ENCODE data around the gene NPW.

Gene NPW

DNA sequence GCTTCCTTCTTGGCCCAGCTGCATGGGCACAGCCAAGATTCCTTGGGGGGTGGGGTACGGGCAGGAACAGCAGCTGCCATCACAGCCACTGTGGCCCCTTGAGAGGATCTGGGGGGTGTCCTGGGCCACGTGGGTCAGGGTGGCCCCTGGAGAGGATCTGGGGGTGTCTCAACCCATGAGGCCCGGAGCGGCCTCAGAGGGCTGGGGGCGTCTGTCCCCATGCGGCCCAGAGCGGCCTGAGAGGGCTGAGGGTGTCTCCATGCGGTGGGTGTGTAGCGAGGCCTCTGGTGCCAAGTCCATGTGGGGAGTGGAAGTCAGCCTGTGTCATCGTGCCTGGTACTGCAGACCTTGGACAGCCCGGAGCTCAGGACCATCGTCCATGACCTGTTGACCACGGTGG lies 41.9 kb downstream of the NPW start:
- H3K4me3 ChIP-seq (ENCODE audit: low read depth, low read length): no peak overlapping the region
- DNase-seq (ENCODE audit: low read depth): no peak
- TF ChIP-seq, protein P1, sequence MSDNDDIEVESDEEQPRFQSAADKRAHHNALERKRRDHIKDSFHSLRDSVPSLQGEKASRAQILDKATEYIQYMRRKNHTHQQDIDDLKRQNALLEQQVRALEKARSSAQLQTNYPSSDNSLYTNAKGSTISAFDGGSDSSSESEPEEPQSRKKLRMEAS (IDR thresholded peaks at IDR 0.05; ENCODE audit: low read depth, low read length): no peak
- TF ChIP-seq POLR2A (IDR thresholded peaks at IDR 0.05; ENCODE audit: extremely low read depth, insufficient read length) (no peak), MYC (IDR thresholded peaks at IDR 0.05; ENCODE audit: low read depth, low read length) (no peak)
- TF ChIP-seq, protein P2, sequence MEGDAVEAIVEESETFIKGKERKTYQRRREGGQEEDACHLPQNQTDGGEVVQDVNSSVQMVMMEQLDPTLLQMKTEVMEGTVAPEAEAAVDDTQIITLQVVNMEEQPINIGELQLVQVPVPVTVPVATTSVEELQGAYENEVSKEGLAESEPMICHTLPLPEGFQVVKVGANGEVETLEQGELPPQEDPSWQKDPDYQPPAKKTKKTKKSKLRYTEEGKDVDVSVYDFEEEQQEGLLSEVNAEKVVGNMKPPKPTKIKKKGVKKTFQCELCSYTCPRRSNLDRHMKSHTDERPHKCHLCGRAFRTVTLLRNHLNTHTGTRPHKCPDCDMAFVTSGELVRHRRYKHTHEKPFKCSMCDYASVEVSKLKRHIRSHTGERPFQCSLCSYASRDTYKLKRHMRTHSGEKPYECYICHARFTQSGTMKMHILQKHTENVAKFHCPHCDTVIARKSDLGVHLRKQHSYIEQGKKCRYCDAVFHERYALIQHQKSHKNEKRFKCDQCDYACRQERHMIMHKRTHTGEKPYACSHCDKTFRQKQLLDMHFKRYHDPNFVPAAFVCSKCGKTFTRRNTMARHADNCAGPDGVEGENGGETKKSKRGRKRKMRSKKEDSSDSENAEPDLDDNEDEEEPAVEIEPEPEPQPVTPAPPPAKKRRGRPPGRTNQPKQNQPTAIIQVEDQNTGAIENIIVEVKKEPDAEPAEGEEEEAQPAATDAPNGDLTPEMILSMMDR (IDR thresholded peaks at IDR 0.05; ENCODE audit: low read depth, low read length): no peak

DNA sequence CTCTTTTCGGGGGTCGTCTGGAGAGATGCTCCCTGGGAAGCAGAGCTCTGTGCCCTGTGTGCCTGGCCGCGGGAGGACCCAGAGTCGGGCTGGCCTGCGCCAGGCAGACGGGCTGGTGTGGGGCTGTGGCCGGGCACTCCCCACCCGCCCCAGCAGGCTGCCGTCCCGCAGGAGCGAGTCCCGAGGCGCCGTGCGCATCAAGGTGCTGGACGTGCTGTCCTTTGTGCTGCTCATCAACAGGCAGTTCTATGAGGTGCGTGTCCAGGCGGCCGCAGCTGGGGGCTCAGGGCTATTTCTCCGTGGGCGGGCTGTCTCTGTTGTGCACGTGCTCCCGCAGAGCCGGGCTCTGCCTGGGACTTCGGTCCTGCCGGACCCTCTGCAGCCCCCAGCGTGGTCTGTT lies 43.2 kb downstream of the NPW start:
- no peak for DNase-seq (ENCODE audit: low read depth)
- H3K4me3 ChIP-seq (ENCODE audit: low read depth, low read length): no peak overlapping the region
- TF ChIP-seq, protein P1 (IDR thresholded peaks at IDR 0.05; ENCODE audit: low read depth, low read length): no peak

DNA sequence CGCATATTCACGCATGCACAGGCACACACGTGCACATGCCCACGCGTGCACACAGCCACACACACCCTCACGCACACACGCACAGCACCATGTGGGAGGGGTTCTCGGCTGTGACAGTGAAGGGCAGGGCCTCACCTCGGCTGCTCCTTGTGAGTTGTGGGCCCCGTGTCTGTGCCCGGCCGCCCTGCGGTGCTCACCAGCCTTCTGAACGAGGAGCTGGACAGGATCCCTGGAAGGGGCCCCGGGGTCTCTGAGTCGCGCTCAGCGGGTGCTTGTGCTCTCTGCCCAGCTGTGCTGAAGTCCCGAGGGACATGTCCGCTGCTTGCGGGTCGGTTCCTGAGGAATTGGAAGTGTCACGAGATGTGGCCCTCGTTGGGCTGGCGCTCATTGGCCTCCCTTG lies 44.3 kb downstream of the NPW start:
- no peak overlapping the region for H3K4me3 ChIP-seq (ENCODE audit: low read depth, low read length)
- no peak for DNase-seq (ENCODE audit: low read depth)
- TF ChIP-seq MYC (IDR thresholded peaks at IDR 0.05; ENCODE audit: low read depth, low read length) (no peak), POLR2A (IDR thresholded peaks at IDR 0.05; ENCODE audit: extremely low read depth, insufficient read length) (no peak)
- TF ChIP-seq, protein P1 (IDR thresholded peaks at IDR 0.05; ENCODE audit: low read depth, low read length): no peak
- TF ChIP-seq, protein P2 (IDR thresholded peaks at IDR 0.05; ENCODE audit: low read depth, low read length): no peak

DNA sequence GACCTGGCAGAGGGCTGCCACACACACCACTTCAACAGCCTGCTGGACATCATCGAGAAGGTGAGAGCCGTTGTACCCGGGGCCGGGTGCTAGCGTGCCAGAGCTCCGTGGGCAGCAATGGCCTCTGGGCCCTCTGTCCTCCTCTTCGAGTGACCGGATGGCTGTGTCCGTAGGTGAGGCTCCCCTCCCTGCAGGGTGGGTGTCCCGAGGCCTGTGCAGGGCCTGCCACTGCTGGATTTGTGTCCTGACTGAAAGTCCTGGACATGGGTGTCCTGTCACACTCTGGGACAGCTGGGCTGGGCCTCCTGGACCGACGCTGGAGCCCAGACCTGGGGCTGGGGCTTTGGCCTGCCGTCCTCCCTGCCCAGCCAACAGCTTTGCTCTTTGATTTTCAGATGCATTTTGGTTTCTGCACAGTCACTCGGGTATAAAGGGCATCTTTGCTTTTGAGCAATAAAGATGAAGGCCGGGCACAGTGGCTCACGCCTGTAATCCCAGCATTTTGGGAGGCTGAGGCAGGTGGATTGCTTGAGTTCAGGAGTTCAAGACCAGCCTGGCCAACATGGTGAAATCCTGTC lies 44.9 kb downstream of the NPW start:
- no peak for TF ChIP-seq MYC (IDR thresholded peaks at IDR 0.05; ENCODE audit: low read depth, low read length)
- DNase-seq (ENCODE audit: low read depth): no peak
- H3K4me3 ChIP-seq (ENCODE audit: low read depth, low read length): no peak overlapping the region

DNA sequence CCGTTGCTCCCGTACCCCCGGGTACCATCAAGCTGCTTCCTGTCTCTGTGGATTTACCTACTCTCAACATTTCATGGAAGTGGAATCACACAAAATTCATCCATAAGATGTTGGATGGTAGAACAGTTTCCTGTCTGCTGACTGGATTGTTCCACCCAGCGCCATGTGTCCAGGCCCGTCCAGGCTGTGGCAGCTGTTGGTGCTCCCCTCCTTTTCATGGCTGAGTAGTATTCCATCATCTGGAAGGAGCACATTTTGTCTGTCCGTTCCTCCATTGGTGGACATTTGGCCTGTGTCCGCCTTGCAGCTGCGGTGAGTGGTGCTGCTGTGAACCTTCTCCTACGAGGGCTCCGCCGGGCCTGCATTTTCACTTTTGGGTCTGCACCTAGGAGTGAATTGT lies 46.6 kb downstream of the NPW start:
- H3K4me3 ChIP-seq (ENCODE audit: low read depth, low read length): no peak overlapping the region
- TF ChIP-seq MYC (IDR thresholded peaks at IDR 0.05; ENCODE audit: low read depth, low read length): no peak
- TF ChIP-seq POLR2A (IDR thresholded peaks at IDR 0.05; ENCODE audit: extremely low read depth, insufficient read length): no peak
- TF ChIP-seq, protein P1 (IDR thresholded peaks at IDR 0.05; ENCODE audit: low read depth, low read length): no peak
- no peak for DNase-seq (ENCODE audit: low read depth)

Data from NB4 (cell line).